H1 (cell line): ENCODE results near the gene CYLD. TPM values are rescaled to one million over a fixed set of nuclear protein-coding genes. Genes with fewer than 3 reads are reported as not detected.

Experiments used
- MAFK ChIP-seq: IDR thresholded peaks from 2 replicates; pipeline ENCODE4 v1.6.1; 2012; ENCODE audit warnings: low read depth, mild to moderate bottlenecking, improper control_type of control experiment, low read length
- POU5F1 ChIP-seq: IDR thresholded peaks from 2 replicates; pipeline ENCODE4 v1.6.1; 2011; ENCODE audit warnings: low read depth, mild to moderate bottlenecking, low read length, moderate library complexity
- SP4 ChIP-seq: IDR thresholded peaks from 2 replicates; pipeline ENCODE4 v1.6.1; 2012; ENCODE audit warnings: low read length, inconsistent platforms
- polyA plus RNA-seq, 7 experiments: library from polyadenylated mRNA; depleted of rRNA in 3 of 7; stranded (reverse) in 5 of 7; unstranded in 2 of 7; fragments of >200 nt in 5 of 7; fragments of 200-250 nt in 2 of 7; gene quantifications; 1 replicate in 5 of 7; 2 replicates in 1 of 7; 4 replicates in 1 of 7; pipeline versions ENCODE4 v1.2.1 to v1.2.3, GENCODE V29; 2011 to 2013; ENCODE audit warnings: missing spikeins in 2 of 7, mixed read lengths in 2 of 7
- total RNA-seq: library from RNA; stranded (reverse); fragmentation: NEBNext Ultra II Directional; extraction: Animal tissue kit (Norgen Biotek cat#: 25700); gene quantifications from 2 replicates; pipeline ENCODE4 v1.2.1, GENCODE V29; 2021
- TF ChIP-seq, protein P1 (sequence below): IDR thresholded peaks from 2 replicates; pipeline ENCODE4 v1.6.1; 2012; ENCODE audit warnings: inconsistent platforms
- TF ChIP-seq, protein P2 (sequence below): IDR thresholded peaks from 2 replicates; pipeline ENCODE4 v1.6.1; 2011; ENCODE audit warnings: low read length, improper control_type of control experiment

Gene CYLD
- total and polyA plus RNA-seq, 2 of the 8 experiments (the other 6 are each of a cell fraction or from before 2014, with no cell fraction given), result 3.7 to 18.8 TPM

DNA sequence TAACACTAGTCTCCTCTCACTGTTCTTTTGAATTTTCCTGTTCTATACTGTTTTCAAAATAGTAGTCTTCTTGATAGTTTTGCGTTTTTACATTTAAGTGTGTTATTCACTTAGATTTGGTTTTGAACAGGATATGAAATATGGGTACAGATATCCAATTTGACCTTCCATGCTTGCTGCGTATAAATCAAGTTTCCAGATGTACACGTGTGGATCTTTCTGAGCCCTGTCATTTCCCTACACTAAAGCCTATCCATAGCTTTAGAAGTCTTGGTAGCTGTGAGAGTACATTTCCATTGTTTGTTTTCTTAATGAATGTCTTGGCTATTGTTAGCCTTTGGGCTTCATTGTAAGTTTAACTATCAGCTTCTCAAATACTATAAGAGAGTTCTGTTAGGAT, 20.4 kb downstream of the CYLD start (continued):
- TF ChIP-seq POU5F1 (no peak), MAFK (no peak), SP4 (no peak)
- TF ChIP-seq, protein P1, sequence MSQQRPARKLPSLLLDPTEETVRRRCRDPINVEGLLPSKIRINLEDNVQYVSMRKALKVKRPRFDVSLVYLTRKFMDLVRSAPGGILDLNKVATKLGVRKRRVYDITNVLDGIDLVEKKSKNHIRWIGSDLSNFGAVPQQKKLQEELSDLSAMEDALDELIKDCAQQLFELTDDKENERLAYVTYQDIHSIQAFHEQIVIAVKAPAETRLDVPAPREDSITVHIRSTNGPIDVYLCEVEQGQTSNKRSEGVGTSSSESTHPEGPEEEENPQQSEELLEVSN, result no peak
- TF ChIP-seq, protein P2, sequence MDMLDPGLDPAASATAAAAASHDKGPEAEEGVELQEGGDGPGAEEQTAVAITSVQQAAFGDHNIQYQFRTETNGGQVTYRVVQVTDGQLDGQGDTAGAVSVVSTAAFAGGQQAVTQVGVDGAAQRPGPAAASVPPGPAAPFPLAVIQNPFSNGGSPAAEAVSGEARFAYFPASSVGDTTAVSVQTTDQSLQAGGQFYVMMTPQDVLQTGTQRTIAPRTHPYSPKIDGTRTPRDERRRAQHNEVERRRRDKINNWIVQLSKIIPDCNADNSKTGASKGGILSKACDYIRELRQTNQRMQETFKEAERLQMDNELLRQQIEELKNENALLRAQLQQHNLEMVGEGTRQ, result no peak
